MM.1S (cell line): ENCODE data around the gene RBMS3.

Experiments
- DNase-seq: peaks from one replicate; pipeline ENCODE4 v3.0.0-alpha.2; 2015
- H2AFZ ChIP-seq: fragments of 300-600 bp; sonication (generic); 2 replicates; pipeline ENCODE4 v1.6.0; 2016; ENCODE audit warnings: antibody characterized with exemption, low read length
- H3F3A ChIP-seq: fragments of 300-600 bp; sonication (generic); 2 replicates; pipeline ENCODE4 v1.6.1; 2016; ENCODE audit warnings: mild to moderate bottlenecking, antibody characterized with exemption, low read length, moderate library complexity, mixed read lengths; ENCODE audit not compliant: insufficient read depth
- H3K27ac ChIP-seq: fragments of 300-600 bp; sonication (generic); 2 replicates; pipeline ENCODE4 v1.5.1; 2016; ENCODE audit warnings: mild to moderate bottlenecking, low read length
- H3K27me3 ChIP-seq: fragments of 300-600 bp; sonication (generic); replicated peaks from 2 replicates; pipeline ENCODE4 v1.6.0; 2016; ENCODE audit warnings: low read length; ENCODE audit not compliant: insufficient read depth
- H3K36me3 ChIP-seq: fragments of 300-600 bp; sonication (generic); replicated peaks from 2 replicates; pipeline ENCODE4 v1.6.1; 2016; ENCODE audit warnings: mild to moderate bottlenecking, low read length, mixed read lengths; ENCODE audit not compliant: insufficient read depth
- H3K4me1 ChIP-seq: fragments of 300-600 bp; sonication (generic); 2 replicates; pipeline ENCODE4 v1.6.1; 2016; ENCODE audit warnings: low read length, mixed read lengths
- H3K4me2 ChIP-seq: fragments of 300-600 bp; sonication (generic); 2 replicates; pipeline ENCODE4 v1.6.0; 2016; ENCODE audit warnings: low read depth, low read length
- H3K4me3 ChIP-seq: fragments of 300-600 bp; sonication (generic); 2 replicates; pipeline ENCODE4 v1.5.1; 2016; ENCODE audit warnings: low read length, mixed read lengths
- H3K79me2 ChIP-seq: fragments of 300-600 bp; sonication (generic); 2 replicates; pipeline ENCODE4 v1.6.1; 2016; ENCODE audit warnings: mixed run types, low read length, mixed read lengths
- H3K9ac ChIP-seq: fragments of 300-600 bp; sonication (generic); 2 replicates; pipeline ENCODE4 v1.6.1; 2016; ENCODE audit warnings: low read length, mixed read lengths
- H3K9me2 ChIP-seq: fragments of 300-600 bp; sonication (generic); replicated peaks from 2 replicates; pipeline ENCODE4 v1.6.1; 2016; ENCODE audit warnings: mild to moderate bottlenecking, low read length, mixed read lengths; ENCODE audit not compliant: insufficient read depth
- H3K9me3 ChIP-seq: fragments of 300-600 bp; sonication (generic); replicated peaks from 2 replicates; pipeline ENCODE4 v1.6.1; 2016; ENCODE audit warnings: mild to moderate bottlenecking, low read length, mixed read lengths; ENCODE audit not compliant: insufficient read depth
- H4K20me1 ChIP-seq: fragments of 300-600 bp; sonication (generic); 2 replicates; pipeline ENCODE4 v1.6.1; 2016; ENCODE audit warnings: mild to moderate bottlenecking, low read length, moderate library complexity, mixed read lengths; ENCODE audit not compliant: insufficient read depth
- CTCF ChIP-seq: fragments of 300-600 bp; sonication (generic); IDR thresholded peaks from 2 replicates; pipeline ENCODE4 v1.5.1; 2016; ENCODE audit warnings: antibody characterized with exemption, low read length, mixed read lengths
- EZH2 ChIP-seq: fragments of 300-600 bp; sonication (generic); optimal IDR thresholded peaks from 2 replicates; pipeline ENCODE3; 2017; ENCODE audit warnings: low read depth, mild to moderate bottlenecking, antibody characterized with exemption, low read length, mixed read lengths
- EZH2phosphoT487 ChIP-seq: fragments of 300-600 bp; sonication (generic); IDR thresholded peaks from 2 replicates; pipeline ENCODE4 v1.6.1; 2018; ENCODE audit warnings: antibody characterized with exemption, low read length

The RBMS3 gene

GRCh38 chr3:29285471-29286071 is 4.7 kb downstream of the RBMS3 start:
- Histone ChIP-seq H3K36me3 (no peaks in the 10 kb centered on the region), H2AFZ (no peak overlapping the region), H3K79me2 (no peaks in the 10 kb centered on the region), H3K4me3 (no peak overlapping the region), H3F3A (no peaks in the 10 kb centered on the region), H3K4me1 (no peaks in the 10 kb centered on the region), H3K4me2 (no peak overlapping the region), H3K27ac (no peak overlapping the region), H4K20me1 (no peaks in the 10 kb centered on the region), H3K27me3 (no peaks in the 10 kb centered on the region), H3K9me3 (no peaks in the 10 kb centered on the region), H3K9ac (no peak overlapping the region), H3K9me2 (no peaks in the 10 kb centered on the region)
- TF ChIP-seq CTCF: no peak
- no peak for TF ChIP-seq EZH2phosphoT487
- no peak for TF ChIP-seq EZH2
- DNase-seq: no peak

GRCh38 chr3:29286478-29287240 is 5.8 kb downstream of the RBMS3 start:
- Histone ChIP-seq H3F3A (no peaks in the 10 kb centered on the region), H3K36me3 (no peaks in the 10 kb centered on the region), H3K9me2 (no peaks in the 10 kb centered on the region), H3K27ac (no peak overlapping the region), H3K27me3 (no peaks in the 10 kb centered on the region), H3K79me2 (no peaks in the 10 kb centered on the region), H2AFZ (no peak overlapping the region), H3K4me3 (no peak overlapping the region), H3K9me3 (no peaks in the 10 kb centered on the region), H4K20me1 (no peaks in the 10 kb centered on the region), H3K9ac (no peak overlapping the region), H3K4me1 (no peaks in the 10 kb centered on the region), H3K4me2 (no peak overlapping the region)
- DNase-seq: no peak
- TF ChIP-seq EZH2 (no peak), EZH2phosphoT487 (no peak), CTCF (no peak)

GRCh38 chr3:29290596-29290995 is 9.7 kb downstream of the RBMS3 start:
- no peak overlapping the region for H3K4me3 ChIP-seq
- no peak overlapping the region for H2AFZ ChIP-seq
- H3K9me2 ChIP-seq: no peaks in the 10 kb centered on the region
- no peak overlapping the region for H3K9ac ChIP-seq
- H3K27me3 ChIP-seq: no peaks in the 10 kb centered on the region
- DNase-seq: no peak
- H4K20me1 ChIP-seq: no peaks in the 10 kb centered on the region
- TF ChIP-seq CTCF: no peak
- TF ChIP-seq EZH2: no peak
- TF ChIP-seq EZH2phosphoT487: no peak
- H3K27ac ChIP-seq: no peak overlapping the region
- no peak overlapping the region for H3K4me2 ChIP-seq
- no peaks in the 10 kb centered on the region for H3F3A ChIP-seq
- no peaks in the 10 kb centered on the region for H3K36me3 ChIP-seq
- H3K9me3 ChIP-seq: no peaks in the 10 kb centered on the region
- H3K4me1 ChIP-seq: no peaks in the 10 kb centered on the region
- no peaks in the 10 kb centered on the region for H3K79me2 ChIP-seq
